Adrenal gland (tissue), 12 donors: ENCODE results near the gene OSGIN1. TPM values are rescaled to one million over a fixed set of nuclear protein-coding genes. Genes with fewer than 3 reads are reported as not detected.

Experiments used
- DNase-seq, 7 donors: peaks; one replicate each; pipeline ENCODE4 v3.0.0-alpha.2; 2019 to 2020
- H3K27ac ChIP-seq, 5 donors: fragments of 200-600 bp; sonication (generic) in 4 of 5; 1 replicate in 3 of 5; 2 replicates in 2 of 5; pipeline versions ENCODE4 v1.5.1 to v1.8.0; 2016 to 2020; ENCODE audit warnings: mild to moderate bottlenecking in 1 of 5
- H3K27me3 ChIP-seq: fragments of 200-600 bp; 2 replicates; pipeline ENCODE4 v1.8.0; 2021
- H3K36me3 ChIP-seq, 2 donors: fragments of 200-600 bp; replicated peaks in 1 of 2; 1 replicate in 1 of 2; 2 replicates in 1 of 2; pipeline versions ENCODE4 v1.5.1 to v1.8.0; 2018 to 2022
- H3K4me1 ChIP-seq, 2 donors: fragments of 200-600 bp; replicated peaks in 1 of 2; 1 replicate in 1 of 2; 2 replicates in 1 of 2; pipeline versions ENCODE4 v1.5.1 to v1.8.0; 2018 to 2021
- H3K4me3 ChIP-seq, 4 donors: fragments of 200-600 bp; sonication (generic) in 3 of 4; one replicate each; pipeline ENCODE4 v1.5.1; 2016 to 2018
- H3K9me3 ChIP-seq, 3 donors: fragments of 200-600 bp; sonication (generic) in 1 of 3; replicated peaks in 1 of 3; 1 replicate in 2 of 3; 2 replicates in 1 of 3; pipeline versions ENCODE4 v1.5.1 to v1.8.0; 2016 to 2021
- CTCF ChIP-seq, 6 experiments: fragments of 450-650 bp in 4 of 6; fragments of 200-600 bp in 2 of 6; sonication (generic) in 1 of 6; IDR thresholded peaks; 1 replicate in 5 of 6; 2 replicates in 1 of 6; pipeline versions ENCODE4 v1.5.1 to v1.8.0; 2016 to 2021; ENCODE audit warnings: antibody characterized with exemption in 6 of 6, mild to moderate bottlenecking in 2 of 6, moderate library complexity in 1 of 6
- POLR2A ChIP-seq, 2 donors: fragments of 450-650 bp; IDR thresholded peaks; one replicate each; pipeline ENCODE4 v1.6.1; 2017; ENCODE audit warnings: antibody characterized with exemption in 2 of 2, mild to moderate bottlenecking in 2 of 2, moderate library complexity in 1 of 2
- WGBS, 4 donors: extraction: QIAGEN DNeasy Blood & Tissue Kit in 2 of 4; methylation state at CpG; one replicate each; pipeline versions ENCODE4 v1.1.5 to v1.1.7; 2013 to 2017; 5-methylcytosine and 5-hydroxymethylcytosine counted together
- intact Hi-C, 2 donors: fragments of 100-400 bp; cut with DNase I; formaldehyde crosslinking; loops; one replicate each; pipeline versions ENCODE4 v1.14.1 to v1.15.0; 2022 to 2023
- polyA plus RNA-seq, 3 donors: library from polyadenylated mRNA; stranded (reverse); fragments of 200-250 nt in 2 of 3; fragments of 350-450 nt in 1 of 3; fragmentation: Illumina TruSeq in 1 of 3; extraction: RNeasy Lipid Tissue Mini Kit (QIAGEN cat#74804) in 1 of 3; gene quantifications; one replicate each; pipeline ENCODE4 v1.2.3, GENCODE V29; 2013 to 2014
- total RNA-seq, 9 donors: library from RNA; depleted of rRNA in 4 of 9; stranded (reverse); fragments of >200 nt in 4 of 9; fragments of 120-200 nt in 1 of 9; fragmentation: NEBNext Ultra II Directional in 1 of 9; extraction: Animal tissue kit (Norgen Biotek cat#: 25700) in 1 of 9; gene quantifications; one replicate each; pipeline versions ENCODE4 v1.1.0 to v1.2.4, GENCODE V29; 2013 to 2023
- donor health status: healthy with polysubstance abuse.
- donor health status: Bipolar disorder and iron deficiency.
- donor health status: DM: yes; HTN: yes; CAD: no.
- donor health status: DM: no; HTN: no; CAD: no.
- donor health status: DM: no; HTN: no; CAD: no.
- donor health status: DM: yes; HTN: yes; CAD: no.

Gene OSGIN1
- total and polyA plus RNA-seq, 12 donors, result 16.1 to 64.9 (median 19.3) TPM

- no peak for TF ChIP-seq CTCF (IDR thresholded peaks at IDR 0.05)
- no peaks in the 10 kb centered on the region for H3K27me3 ChIP-seq
- WGBS, 4 donors, result 83 to 97% (median 90%) methylated on average over 13 to 14 of the region's 14 CpGs
- H3K4me3 ChIP-seq, result no peak overlapping the region
- H3K9me3 ChIP-seq, result no peaks in the 10 kb centered on the region
- intact Hi-C loops, result no loop called here
- H3K27ac ChIP-seq, result no peak overlapping the region
- H3K4me1 ChIP-seq, result peaks cover 0 to 20% of the 10 kb centered on the region in 2 donors
- no peak for DNase-seq
- no peaks in the 10 kb centered on the region for H3K36me3 ChIP-seq
These were observed 11.0 kb upstream of the OSGIN1 start for GRCh38 chr16:83942074-83942473.

GRCh38 chr16:83942815-83943515 is 10.1 kb upstream of the OSGIN1 start:
- TF ChIP-seq POLR2A (IDR thresholded peaks at IDR 0.05) (no peak), CTCF (IDR thresholded peaks at IDR 0.05) (no peak)
- intact Hi-C loops, result no loop called here
- H3K9me3 ChIP-seq, result no peaks in the 10 kb centered on the region
- WGBS, 4 donors, result 42 to 63% (median 44%) methylated on average over 6 to 11 of the region's 11 CpGs
- peak in 1 of 7 donors; percentile 43 for DNase-seq
- peak overlapping the region in 3 of 5 donors; percentile 3 to 33 (median 32) for H3K27ac ChIP-seq
- H3K4me3 ChIP-seq, result no peak overlapping the region
- H3K4me1 ChIP-seq, result peaks cover 0 to 20% of the 10 kb centered on the region in 2 donors
- H3K36me3 ChIP-seq, result no peaks in the 10 kb centered on the region
- H3K27me3 ChIP-seq, result no peaks in the 10 kb centered on the region

- Histone ChIP-seq H3K9me3 (no peaks in the 10 kb centered on the region), H3K36me3 (no peaks in the 10 kb centered on the region), H3K27me3 (no peaks in the 10 kb centered on the region), H3K4me3 (no peak overlapping the region), H3K27ac (peak overlapping the region in 2 of 5 donors; percentile 32 to 33), H3K4me1 (peaks cover 0 to 20% of the 10 kb centered on the region in 2 donors)
- 71 to 93% (median 88%) methylated on average over 3 to 10 of the region's 10 CpGs for WGBS, 4 donors
- TF ChIP-seq CTCF (IDR thresholded peaks at IDR 0.05), result no peak
- no peak for TF ChIP-seq POLR2A (IDR thresholded peaks at IDR 0.05)
- DNase-seq, result no peak
- intact Hi-C loops, result no loop called here
These were observed 9.5 kb upstream of the OSGIN1 start for GRCh38 chr16:83943516-83944050.

- Histone ChIP-seq H3K27ac (no peak overlapping the region), H3K4me1 (peaks cover 0 to 10% of the 10 kb centered on the region in 2 donors), H3K9me3 (no peaks in the 10 kb centered on the region), H3K4me3 (no peak overlapping the region), H3K27me3 (no peaks in the 10 kb centered on the region), H3K36me3 (no peaks in the 10 kb centered on the region)
- intact Hi-C loops, result no loop called here
- WGBS, 4 donors, result 86 to 94% (median 89%) methylated on average over 10 of the region's 10 CpGs
- no peak for DNase-seq
- TF ChIP-seq CTCF (IDR thresholded peaks at IDR 0.05) (no peak), POLR2A (IDR thresholded peaks at IDR 0.05) (no peak)
These were observed 7.5 kb upstream of the OSGIN1 start for GRCh38 chr16:83945587-83945986.
